Measurements from ENCODE around the gene IQSEC3. TPM values are rescaled to one million over a fixed set of nuclear protein-coding genes. Genes with fewer than 3 reads are reported as not detected.

IQSEC3 gene
- polyA plus RNA-seq, 1 experiment: not detected

DNA sequence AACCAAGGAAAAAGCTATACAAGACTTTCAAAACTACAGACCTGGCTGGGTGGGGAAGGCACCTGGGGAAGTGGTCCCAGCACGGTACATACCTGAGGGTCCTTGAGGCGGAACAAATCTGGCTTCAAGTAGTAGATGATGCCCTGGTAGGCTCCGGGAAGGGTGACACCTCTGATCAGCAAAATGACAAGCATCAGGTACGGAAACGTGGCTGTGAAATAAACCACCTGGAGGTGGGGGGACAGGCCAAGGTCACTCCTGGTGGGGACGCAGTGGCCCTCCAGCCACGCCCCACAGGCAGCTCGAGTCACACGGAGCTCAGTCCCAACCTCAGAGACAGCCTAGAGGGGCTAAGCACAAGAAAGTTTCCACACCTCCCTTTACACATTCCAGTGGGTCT lies 132.1 kb downstream of the IQSEC3 start:
- TF ChIP-seq, protein P1, sequence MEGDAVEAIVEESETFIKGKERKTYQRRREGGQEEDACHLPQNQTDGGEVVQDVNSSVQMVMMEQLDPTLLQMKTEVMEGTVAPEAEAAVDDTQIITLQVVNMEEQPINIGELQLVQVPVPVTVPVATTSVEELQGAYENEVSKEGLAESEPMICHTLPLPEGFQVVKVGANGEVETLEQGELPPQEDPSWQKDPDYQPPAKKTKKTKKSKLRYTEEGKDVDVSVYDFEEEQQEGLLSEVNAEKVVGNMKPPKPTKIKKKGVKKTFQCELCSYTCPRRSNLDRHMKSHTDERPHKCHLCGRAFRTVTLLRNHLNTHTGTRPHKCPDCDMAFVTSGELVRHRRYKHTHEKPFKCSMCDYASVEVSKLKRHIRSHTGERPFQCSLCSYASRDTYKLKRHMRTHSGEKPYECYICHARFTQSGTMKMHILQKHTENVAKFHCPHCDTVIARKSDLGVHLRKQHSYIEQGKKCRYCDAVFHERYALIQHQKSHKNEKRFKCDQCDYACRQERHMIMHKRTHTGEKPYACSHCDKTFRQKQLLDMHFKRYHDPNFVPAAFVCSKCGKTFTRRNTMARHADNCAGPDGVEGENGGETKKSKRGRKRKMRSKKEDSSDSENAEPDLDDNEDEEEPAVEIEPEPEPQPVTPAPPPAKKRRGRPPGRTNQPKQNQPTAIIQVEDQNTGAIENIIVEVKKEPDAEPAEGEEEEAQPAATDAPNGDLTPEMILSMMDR (IDR thresholded peaks at IDR 0.05; ENCODE audit: insufficient read depth, low read depth, low read length): no peak

DNA sequence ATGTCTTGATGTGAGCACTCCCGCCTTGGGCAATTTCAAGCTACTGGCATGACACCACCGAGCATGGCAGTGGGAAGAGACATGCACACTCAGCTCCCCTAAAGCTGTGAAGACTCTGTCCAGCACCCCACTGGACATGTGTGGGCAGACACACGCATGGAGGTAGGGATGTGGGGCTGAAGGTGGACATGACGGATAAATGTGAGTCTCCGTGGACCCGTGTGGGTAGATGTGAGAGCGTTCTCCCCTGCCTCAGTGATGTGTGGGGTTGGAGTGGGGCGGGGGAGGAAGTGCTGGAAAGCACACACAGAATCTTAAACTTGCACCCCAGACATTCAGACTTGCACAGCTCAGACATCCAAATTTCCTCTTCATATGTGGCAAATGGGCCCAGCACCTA lies 134.8 kb downstream of the IQSEC3 start:
- TF ChIP-seq, protein P1 (IDR thresholded peaks at IDR 0.05; ENCODE audit: insufficient read depth, low read depth, low read length): no peak
- DNase-seq (ENCODE audit: low read depth): no peak
- H3K4me3 ChIP-seq (ENCODE audit: low read depth, low read length): no peak overlapping the region
- H3K36me3 ChIP-seq (ENCODE audit: control insufficient read depth, insufficient read depth, low read length): no peaks in the 10 kb centered on the region
- ChIA-PET POLR2A (no interaction called here), CTCF (interaction anchor here (1.2 to 3.9 kb wide), 2 partner anchors 11 to 15 kb away, joined by 3 to 21 read pairs; no protein-coding TSS in a partner anchor)
- peaks cover 26% of the 10 kb centered on the region for H3K27me3 ChIP-seq (ENCODE audit: control insufficient read depth, insufficient read depth, low read length)

More for the DNA sequence above, 132.1 kb downstream of the IQSEC3 start:
- POLR2A ChIA-PET: no interaction called here
- peaks cover 15% of the 10 kb centered on the region for H3K27me3 ChIP-seq (ENCODE audit: control insufficient read depth, insufficient read depth, low read length)
- no peak overlapping the region for H3K4me3 ChIP-seq (ENCODE audit: low read depth, low read length)
- CTCF ChIA-PET: interaction anchor here (1.1 to 3.9 kb wide), 2 partner anchors 9 to 13 kb away, joined by 3 to 21 read pairs; no protein-coding TSS in a partner anchor
- DNase-seq (ENCODE audit: low read depth): no peak
- no peaks in the 10 kb centered on the region for H3K36me3 ChIP-seq (ENCODE audit: control insufficient read depth, insufficient read depth, low read length)

DNA sequence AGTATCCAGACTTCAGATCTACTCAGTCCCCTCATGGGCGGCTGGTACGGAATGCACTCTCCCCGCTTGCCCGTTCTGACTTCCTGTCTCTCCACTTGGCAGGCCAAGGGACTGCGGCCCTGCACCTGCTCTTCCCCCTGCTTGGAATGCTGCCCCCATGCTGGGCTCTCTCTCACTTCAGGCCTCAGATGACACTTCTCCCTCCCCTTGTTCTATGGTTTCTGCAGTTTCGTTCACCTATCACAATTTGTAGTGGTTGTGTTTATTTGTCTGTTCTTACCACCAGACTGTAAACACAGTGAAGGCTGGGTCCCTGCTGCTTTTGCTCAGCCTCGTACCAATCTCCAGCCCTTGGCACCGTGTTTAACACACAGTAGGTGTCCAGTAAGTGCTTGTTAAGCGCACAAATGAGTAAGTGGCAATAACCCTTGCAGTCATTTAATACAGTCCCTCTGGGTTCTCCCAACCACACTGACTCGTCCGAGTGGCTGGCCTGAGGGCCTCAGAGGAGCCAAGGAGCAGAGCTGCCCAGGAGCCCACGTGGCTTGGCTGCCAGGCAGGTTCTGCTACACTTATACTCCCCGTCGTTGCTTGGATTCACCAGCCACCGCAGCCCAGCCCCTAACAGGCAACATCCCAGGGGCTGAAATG lies 135.6 kb downstream of the IQSEC3 start:
- Histone ChIP-seq H3K36me3 (ENCODE audit: control insufficient read depth, insufficient read depth, low read length) (no peaks in the 10 kb centered on the region), H3K27me3 (ENCODE audit: control insufficient read depth, insufficient read depth, low read length) (peaks cover 28% of the 10 kb centered on the region), H3K4me3 (ENCODE audit: low read depth, low read length) (no peak overlapping the region)
- CTCF ChIA-PET: no interaction called here
- POLR2A ChIA-PET: interaction anchor here (0.6 kb wide), 1 partner anchor 696 kb away, joined by 5 read pairs; no protein-coding TSS in a partner anchor
- TF ChIP-seq, protein P1 (IDR thresholded peaks at IDR 0.05; ENCODE audit: insufficient read depth, low read depth, low read length): no peak
- no peak for DNase-seq (ENCODE audit: low read depth)

DNA sequence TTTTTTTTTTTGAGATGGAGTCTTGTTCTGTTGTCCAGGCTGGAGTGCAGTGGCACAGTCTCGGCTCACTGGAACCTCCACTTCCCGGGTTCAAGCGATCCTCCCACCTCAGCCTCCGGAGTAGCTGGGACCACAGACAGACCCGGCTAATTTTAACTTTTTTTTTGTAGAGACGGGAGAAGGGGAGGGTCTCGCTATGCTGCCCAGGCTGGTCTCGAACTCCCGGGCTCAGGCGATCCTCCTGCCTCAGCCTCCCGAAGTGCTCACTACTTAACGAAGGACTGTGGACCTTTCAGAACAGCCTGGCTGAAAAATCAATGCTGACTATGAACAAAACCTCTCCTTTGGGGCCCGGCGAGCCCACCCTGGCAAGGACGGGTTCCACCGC lies 136.5 kb downstream of the IQSEC3 start:
- Histone ChIP-seq H3K36me3 (ENCODE audit: control insufficient read depth, insufficient read depth, low read length) (no peaks in the 10 kb centered on the region), H3K27me3 (ENCODE audit: control insufficient read depth, insufficient read depth, low read length) (peaks cover 28% of the 10 kb centered on the region), H3K4me3 (ENCODE audit: low read depth, low read length) (no peak overlapping the region)
- ChIA-PET POLR2A (interaction anchor here (0.6 kb wide), 1 partner anchor 695 kb away, joined by 5 read pairs; no protein-coding TSS in a partner anchor), CTCF (no interaction called here)
- TF ChIP-seq, protein P1 (IDR thresholded peaks at IDR 0.05; ENCODE audit: insufficient read depth, low read depth, low read length): no peak
- DNase-seq (ENCODE audit: low read depth): no peak

DNA sequence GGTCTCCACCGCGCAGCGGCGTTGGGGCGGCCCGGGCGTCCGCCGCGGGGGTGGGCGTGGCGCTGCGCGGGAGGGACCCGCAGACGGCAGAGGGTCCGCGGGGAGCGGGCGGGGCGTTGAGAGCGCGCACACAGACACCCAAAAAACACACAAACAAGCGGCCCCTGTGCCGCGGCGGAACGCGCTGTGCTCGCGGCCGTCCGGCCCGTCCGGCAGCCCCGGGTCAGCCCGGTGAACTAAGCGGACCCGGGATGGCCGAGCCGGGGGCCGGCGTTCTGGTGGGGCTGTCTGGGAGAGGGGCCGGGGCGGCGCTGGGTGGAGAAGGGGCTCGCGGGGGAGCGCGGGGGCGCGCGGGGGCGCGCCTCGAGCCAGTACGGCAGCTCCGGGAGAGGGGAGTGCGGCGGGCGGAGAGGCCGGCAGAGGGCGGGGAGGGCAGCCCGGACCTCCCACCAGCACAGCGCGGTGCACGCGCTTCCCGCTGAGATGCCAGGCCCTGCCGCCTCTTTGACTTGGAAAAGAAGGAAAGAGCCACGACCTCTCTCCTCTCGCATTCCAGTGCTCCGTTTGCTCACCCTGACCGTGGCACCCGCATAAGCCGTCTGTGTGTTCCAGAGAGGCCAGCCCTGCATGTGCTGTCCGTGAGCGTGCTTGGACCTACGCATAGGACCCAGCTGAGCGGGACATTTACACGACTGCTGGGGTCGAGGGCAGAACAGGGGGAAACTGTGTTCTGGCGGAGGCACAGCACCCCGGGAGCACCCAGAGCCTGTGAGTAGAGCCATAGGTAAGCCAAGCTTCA lies 137.1 kb downstream of the IQSEC3 start:
- H3K27me3 ChIP-seq (ENCODE audit: control insufficient read depth, insufficient read depth, low read length): peaks cover 28% of the 10 kb centered on the region
- DNase-seq (ENCODE audit: low read depth): no peak
- CTCF ChIA-PET: no interaction called here
- H3K4me3 ChIP-seq (ENCODE audit: low read depth, low read length): peak overlapping the region; percentile 19; the same call in 1 of the 2 replicates
- no peaks in the 10 kb centered on the region for H3K36me3 ChIP-seq (ENCODE audit: control insufficient read depth, insufficient read depth, low read length)
- TF ChIP-seq, protein P1 (IDR thresholded peaks at IDR 0.05; ENCODE audit: insufficient read depth, low read depth, low read length): no peak
- POLR2A ChIA-PET: no interaction called here

All from BJ (cell line).